Small intestine (tissue), 16 donors: Measurements from ENCODE around the gene FOXB2. TPM values are rescaled to one million over a fixed set of nuclear protein-coding genes. Genes with fewer than 3 reads are reported as not detected.
"Not testable (repeated sequence)": the region's sequence is repeated elsewhere in the genome, so short reads cannot be mapped to it uniquely, and the experiment has no call there.

ENCODE experiments used
- DNase-seq, 2 donors: peaks; one replicate each; pipeline versions ENCODE4 v3.0.0 to v3.0.0-alpha.2; 2013
- FAIRE-seq: peaks from 2 replicates; lab custom pipeline; 2012; peaks lifted over from hg19 to GRCh38; lab: Jason Lieb, UNC
- H3K27ac ChIP-seq, 3 donors: one replicate each; pipeline ENCODE4 v1.5.1; 2013; ENCODE audit warnings: low read length in 2 of 3, mild to moderate bottlenecking in 2 of 3, control low read depth in 1 of 3, inconsistent platforms in 1 of 3, low read depth in 1 of 3, moderate library complexity in 1 of 3
- H3K27me3 ChIP-seq, 3 donors: one replicate each; pipeline ENCODE4 v1.6.1; 2013; ENCODE audit warnings: low read length in 3 of 3, inconsistent platforms in 1 of 3; ENCODE audit not compliant: control insufficient read depth in 3 of 3, insufficient read depth in 3 of 3
- H3K36me3 ChIP-seq, 3 donors: one replicate each; pipeline ENCODE4 v1.6.1; 2013; ENCODE audit warnings: low read length in 3 of 3, inconsistent platforms in 1 of 3, low read depth in 1 of 3, mild to moderate bottlenecking in 1 of 3, moderate library complexity in 1 of 3; ENCODE audit not compliant: control insufficient read depth in 3 of 3, insufficient read depth in 2 of 3
- H3K4me1 ChIP-seq, 3 donors: one replicate each; pipeline ENCODE4 v1.6.1; 2013; ENCODE audit warnings: low read length in 2 of 3, inconsistent platforms in 1 of 3, low read depth in 1 of 3, mild to moderate bottlenecking in 1 of 3, moderate library complexity in 1 of 3; ENCODE audit not compliant: control insufficient read depth in 3 of 3, insufficient read depth in 2 of 3
- H3K4me3 ChIP-seq, 3 donors: one replicate each; pipeline ENCODE4 v1.5.1; 2013; ENCODE audit warnings: low read length in 3 of 3, control low read depth in 1 of 3, inconsistent platforms in 1 of 3, low read depth in 1 of 3, mild to moderate bottlenecking in 1 of 3, moderate library complexity in 1 of 3
- H3K9me3 ChIP-seq, 2 donors: one replicate each; pipeline ENCODE4 v1.6.1; 2013; ENCODE audit warnings: low read depth in 1 of 2, low read length in 1 of 2; ENCODE audit not compliant: control insufficient read depth in 2 of 2, insufficient read depth in 1 of 2
- WGBS, 3 donors: extraction: QIAGEN DNeasy Blood & Tissue Kit; methylation state at CpG; one replicate each; pipeline ENCODE4 v1.1.7; 2013; 5-methylcytosine and 5-hydroxymethylcytosine counted together
- long read RNA-seq, 10 donors: transcript quantifications; one replicate each; lab custom pipeline, GENCODE V29; 2026
- polyA plus RNA-seq, 4 donors: library from polyadenylated mRNA; stranded (reverse) in 3 of 4; unstranded in 1 of 4; fragments of 200-250 nt in 3 of 4; fragments of 120-200 nt in 1 of 4; gene quantifications; one replicate each; pipeline versions ENCODE4 v1.2.1 to v1.2.3, GENCODE V29; 2013
- donor health status: healthy with polysubstance abuse.
- donor health status: control.
- donor health status: control.
- donor health status: Bipolar disorder and iron deficiency.
- donor health status: healthy.

Gene FOXB2
- not detected for polyA plus RNA-seq
- long read RNA-seq, donor 1: 0 reads
- long read RNA-seq, donor 2: 0 reads
- long read RNA-seq, donor 3: 0 reads
- long read RNA-seq, donor 4: 0 reads
- long read RNA-seq, donor 5: 0 reads
- long read RNA-seq, donor 6: 0 reads
- long read RNA-seq, donor 7: 0 reads
- long read RNA-seq, donor 8: 0 reads
- long read RNA-seq, donor 9: 0 reads
- long read RNA-seq, donor 10: 0 reads

DNA sequence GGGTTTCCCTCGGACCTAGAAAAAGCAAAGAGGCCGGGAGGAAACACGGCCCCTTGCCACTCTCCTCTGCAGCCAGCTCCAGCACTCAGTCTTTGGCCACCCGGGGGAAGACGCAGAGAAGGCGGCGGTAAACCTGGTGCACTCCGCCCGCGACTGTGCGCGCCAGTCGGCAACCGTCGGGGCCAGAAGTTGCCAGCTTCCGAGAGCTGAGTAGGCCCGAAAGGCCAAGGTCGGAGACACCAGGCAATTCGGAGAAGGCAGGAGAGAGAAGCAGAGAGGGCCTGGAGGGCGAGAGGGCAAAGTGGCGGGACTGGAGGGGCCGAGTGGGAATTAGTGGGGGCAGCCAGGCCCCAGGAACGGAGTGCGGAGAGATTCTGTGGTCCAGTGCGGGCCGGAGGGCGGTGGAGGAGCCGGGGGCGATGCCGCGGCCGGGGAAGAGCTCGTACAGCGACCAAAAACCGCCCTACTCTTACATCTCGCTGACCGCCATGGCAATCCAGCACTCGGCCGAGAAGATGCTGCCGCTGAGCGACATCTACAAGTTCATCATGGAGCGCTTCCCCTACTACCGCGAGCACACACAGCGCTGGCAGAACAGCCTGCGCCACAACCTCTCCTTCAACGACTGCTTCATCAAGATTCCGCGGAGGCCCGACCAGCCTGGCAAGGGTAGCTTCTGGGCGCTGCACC lies at the start of gene FOXB2:
Gene FOXB2, plus strand, starts transcription at position 420 of the 690 bp plus-strand sequence. Its CDS starts 0 bp downstream, at position 420.
- WGBS, 3 donors: 6 to 15% (median 11%) methylated on average over 44 to 51 of the region's 51 CpGs
- FAIRE-seq: no peak
- Histone ChIP-seq H3K36me3 (no peaks in the 10 kb centered on the region), H3K4me1 (no peaks in the 10 kb centered on the region), H3K4me3 (no peak within 1 kb of the TSS), H3K9me3 (peaks cover 0 to 3% of the 10 kb centered on the region in 2 donors), H3K27ac (no peak within 1 kb of the TSS), H3K27me3 (peaks cover 46 to 96% (median 89%) of the 10 kb centered on the region in 3 donors)
- no peak for DNase-seq

DNA sequence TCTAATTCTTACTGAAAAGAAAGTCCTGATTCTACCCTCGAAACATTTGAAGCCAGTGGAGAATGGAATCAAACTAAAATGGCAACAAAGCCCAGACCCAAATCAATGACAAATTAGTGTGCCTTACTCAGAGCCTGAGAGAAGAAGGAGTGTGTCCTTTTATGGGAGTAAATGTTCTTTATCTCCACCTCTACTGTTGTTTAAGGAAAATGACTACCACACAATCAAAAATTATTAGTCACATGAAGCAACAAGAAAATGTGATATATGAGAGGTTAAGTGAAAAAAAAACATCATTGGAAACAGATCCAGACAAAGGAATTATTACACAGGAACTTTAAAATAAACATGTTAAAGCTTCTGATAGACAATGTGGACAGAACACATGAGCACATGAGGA lies 49.7 kb upstream of the FOXB2 start:
- WGBS, 3 donors: 64 to 81% (median 74%) methylated on average over 1 of the region's 1 CpG
- H3K27me3 ChIP-seq: peaks cover 0 to 9% (median 3%) of the 10 kb centered on the region in 3 donors
- FAIRE-seq (no peak), DNase-seq (no peak)
- no peaks in the 10 kb centered on the region for H3K36me3 ChIP-seq
- H3K4me3 ChIP-seq: no peak overlapping the region
- no peaks in the 10 kb centered on the region for H3K4me1 ChIP-seq
- H3K27ac ChIP-seq: no peak overlapping the region
- H3K9me3 ChIP-seq: peaks cover 0 to 11% of the 10 kb centered on the region in 2 donors

DNA sequence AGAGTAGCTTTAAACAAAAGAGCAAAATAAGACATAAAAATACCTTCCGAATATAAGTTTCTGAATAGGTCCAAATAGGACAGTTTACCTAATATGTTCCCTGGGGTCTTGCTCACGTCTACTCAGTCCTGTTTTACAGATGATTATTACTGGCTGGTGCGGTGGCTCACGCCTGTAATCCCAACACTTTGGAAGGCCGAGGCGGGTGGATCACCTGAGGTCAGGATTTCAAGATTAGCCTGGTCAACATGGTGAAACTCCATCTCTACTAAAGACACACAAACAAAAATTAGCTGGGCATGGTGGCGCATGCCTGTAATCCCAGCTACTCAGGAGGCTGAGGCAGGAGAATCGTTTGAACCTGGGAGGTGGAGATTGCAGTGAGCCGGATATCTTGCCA lies 40.6 kb upstream of the FOXB2 start:
- not testable (repeated sequence) for FAIRE-seq, H3K4me3 ChIP-seq, H3K9me3 ChIP-seq, DNase-seq, H3K36me3 ChIP-seq, H3K4me1 ChIP-seq, H3K27ac ChIP-seq
- 74 to 87% (median 84%) methylated on average over 9 of the region's 9 CpGs for WGBS, 3 donors
- peaks cover 0 to 10% (median 2%) of the 10 kb centered on the region in 3 donors for H3K27me3 ChIP-seq

GRCh38 chr9:76980566-76980965 lies 38.9 kb upstream of the FOXB2 start:
- no peak for DNase-seq
- no peaks in the 10 kb centered on the region for H3K9me3 ChIP-seq
- no peak overlapping the region for H3K27ac ChIP-seq
- no peak overlapping the region for H3K4me3 ChIP-seq
- no peaks in the 10 kb centered on the region for H3K4me1 ChIP-seq
- WGBS, 3 donors: 33 to 54% (median 40%) methylated on average over 1 of the region's 1 CpG
- FAIRE-seq: no peak
- no peaks in the 10 kb centered on the region for H3K36me3 ChIP-seq
- peaks cover 0 to 12% (median 2%) of the 10 kb centered on the region in 3 donors for H3K27me3 ChIP-seq

GRCh38 chr9:76984486-76984885 lies 35.0 kb upstream of the FOXB2 start:
- FAIRE-seq: no peak
- Histone ChIP-seq H3K27ac (no peak overlapping the region), H3K4me1 (no peaks in the 10 kb centered on the region), H3K4me3 (no peak overlapping the region), H3K9me3 (no peaks in the 10 kb centered on the region), H3K36me3 (no peaks in the 10 kb centered on the region), H3K27me3 (peaks cover 0 to 3% (median 2%) of the 10 kb centered on the region in 3 donors)
- DNase-seq: no peak
- 61 to 79% (median 76%) methylated on average over 4 of the region's 4 CpGs for WGBS, 3 donors

DNA sequence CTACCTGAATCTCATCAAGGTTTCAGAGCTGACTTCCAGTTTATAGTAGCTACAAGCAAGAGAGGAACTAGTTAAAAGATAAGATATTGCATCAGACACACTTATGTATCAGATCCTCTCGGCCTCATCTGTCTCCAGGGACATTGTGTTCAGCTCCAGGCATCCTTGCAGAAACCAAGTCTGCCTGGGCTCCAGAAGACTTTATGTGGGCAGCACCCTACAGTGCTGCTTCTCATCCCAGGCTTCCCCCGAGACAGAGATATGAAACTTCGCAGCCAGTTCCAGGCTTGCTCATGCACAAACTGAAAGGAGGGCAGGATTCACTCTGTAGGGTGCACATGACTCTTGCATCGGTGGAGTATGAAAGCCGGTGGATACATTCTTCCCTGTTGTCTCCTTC lies 33.9 kb upstream of the FOXB2 start:
- no peak overlapping the region for H3K27ac ChIP-seq
- 78 to 82% (median 78%) methylated on average over 5 of the region's 5 CpGs for WGBS, 3 donors

GRCh38 chr9:76987594-76988200 lies 31.8 kb upstream of the FOXB2 start:
- no peak overlapping the region for H3K27ac ChIP-seq
- H3K4me3 ChIP-seq: no peak overlapping the region
- no peaks in the 10 kb centered on the region for H3K4me1 ChIP-seq
- peaks cover 0 to 3% (median 2%) of the 10 kb centered on the region in 3 donors for H3K27me3 ChIP-seq
- H3K36me3 ChIP-seq: no peaks in the 10 kb centered on the region
- WGBS, 3 donors: 52 to 61% (median 55%) methylated on average over 3 of the region's 3 CpGs
- FAIRE-seq: no peak
- DNase-seq: peak; percentile 68 to 77
- H3K9me3 ChIP-seq: no peaks in the 10 kb centered on the region

More for the DNA sequence above, 33.9 kb upstream of the FOXB2 start:
- Histone ChIP-seq H3K4me1 (no peaks in the 10 kb centered on the region), H3K9me3 (no peaks in the 10 kb centered on the region), H3K4me3 (no peak overlapping the region), H3K27me3 (peaks cover 0 to 3% (median 2%) of the 10 kb centered on the region in 3 donors), H3K36me3 (no peaks in the 10 kb centered on the region)
- DNase-seq: no peak
- no peak for FAIRE-seq

GRCh38 chr9:76988941-76989340 lies 30.5 kb upstream of the FOXB2 start:
- no peaks in the 10 kb centered on the region for H3K9me3 ChIP-seq
- 14 to 36% (median 32%) methylated on average over 2 of the region's 2 CpGs for WGBS, 3 donors
- no peak overlapping the region for H3K4me3 ChIP-seq
- FAIRE-seq: no peak
- H3K27ac ChIP-seq: no peak overlapping the region
- no peaks in the 10 kb centered on the region for H3K36me3 ChIP-seq
- H3K4me1 ChIP-seq: no peaks in the 10 kb centered on the region
- peaks cover 0 to 3% (median 2%) of the 10 kb centered on the region in 3 donors for H3K27me3 ChIP-seq
- peak in 1 of 2 donors; percentile 30 for DNase-seq
